ENCODE data around the gene TGFBI.
A peak's percentile ranks its signal among the peaks of the same experiment; 100 is the strongest.

The TGFBI gene

DNA sequence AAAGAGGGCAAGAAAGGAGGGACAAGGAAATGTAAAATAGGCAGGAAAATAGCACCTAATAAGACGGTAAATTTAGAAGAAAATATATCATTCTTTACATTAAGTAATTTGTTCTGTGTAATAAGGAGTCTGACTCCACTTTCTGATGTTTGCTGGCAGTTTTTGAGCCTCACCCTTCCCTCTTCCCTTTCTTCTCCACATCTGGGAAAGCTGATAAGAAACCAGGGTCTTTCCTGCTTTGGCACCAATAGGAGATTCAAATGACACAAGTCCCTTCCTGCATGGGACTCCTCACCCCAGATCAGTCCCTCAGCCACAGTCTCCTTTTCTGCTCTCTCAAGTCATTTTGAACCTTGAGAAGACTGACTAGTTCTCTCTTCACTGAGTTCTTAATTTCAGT is 42.8 kb upstream of the TGFBI start:
- no CpG with 5 or more reads among the region's 1 CpG for WGBS (ENCODE audit: extremely low coverage, insufficient coverage, insufficient read length)
- Histone ChIP-seq H3K27me3 (ENCODE audit: insufficient read depth, low read length) (no peaks in the 10 kb centered on the region), H3K36me3 (ENCODE audit: control insufficient read depth in 1 of 2, insufficient read depth in 2 of 2, low read length in 2 of 2) (no peaks in the 10 kb centered on the region), H3K4me2 (ENCODE audit: low read length) (no peak overlapping the region), H3K4ac (ENCODE audit: low read depth, low read length) (no peak overlapping the region), H3K9ac (ENCODE audit: low read length) (no peak overlapping the region), H2BK5ac (ENCODE audit: low read depth, low read length, poor library complexity) (no peak overlapping the region), H3K79me2 (ENCODE audit: control insufficient read depth, insufficient read depth, low read length, poor library complexity) (no peaks in the 10 kb centered on the region), H2BK120ac (ENCODE audit: insufficient read depth, low read length, poor library complexity) (no peak overlapping the region), H2BK12ac (ENCODE audit: low read length) (no peak overlapping the region), H2AK5ac (ENCODE audit: low read length) (no peak overlapping the region), H3K79me1 (ENCODE audit: low read length) (peaks cover 6% of the 10 kb centered on the region), H3K23ac (ENCODE audit: low read length) (no peak overlapping the region), H4K8ac (ENCODE audit: low read depth, low read length) (no peak overlapping the region), H2AFZ (ENCODE audit: insufficient read depth, low read length, poor library complexity) (no peak overlapping the region), H3K4me3 (ENCODE audit: low read depth, low read length) (no peak overlapping the region), H4K91ac (ENCODE audit: low read depth, low read length) (no peak overlapping the region), H3K4me1 (ENCODE audit: control insufficient read depth in 1 of 2, insufficient read depth in 2 of 2, low read length in 2 of 2) (no peaks in the 10 kb centered on the region), H3K27ac (ENCODE audit: low read depth, low read length) (no peak overlapping the region), H3K9me3 (ENCODE audit: insufficient read depth, low read depth, low read length) (peaks cover 2% of the 10 kb centered on the region), H3K18ac (ENCODE audit: low read length) (no peak overlapping the region), H3K14ac (ENCODE audit: low read length) (no peak overlapping the region), H4K12ac (ENCODE audit: low read depth, low read length) (no peak overlapping the region)
- no peak for DNase-seq

GRCh38 chr5:135986401-135986800 is 42.4 kb upstream of the TGFBI start:
- no peak overlapping the region for H3K18ac ChIP-seq (ENCODE audit: low read length)
- H3K27me3 ChIP-seq (ENCODE audit: insufficient read depth, low read length) = no peaks in the 10 kb centered on the region
- H4K8ac ChIP-seq (ENCODE audit: low read depth, low read length) = no peak overlapping the region
- peaks cover 2% of the 10 kb centered on the region for H3K9me3 ChIP-seq (ENCODE audit: insufficient read depth, low read depth, low read length)
- no peak overlapping the region for H2BK5ac ChIP-seq (ENCODE audit: low read depth, low read length, poor library complexity)
- H3K79me1 ChIP-seq (ENCODE audit: low read length) = peaks cover 11% of the 10 kb centered on the region
- no peak overlapping the region for H3K4me3 ChIP-seq (ENCODE audit: low read depth, low read length)
- no peak overlapping the region for H4K12ac ChIP-seq (ENCODE audit: low read depth, low read length)
- H2AFZ ChIP-seq (ENCODE audit: insufficient read depth, low read length, poor library complexity) = no peak overlapping the region
- no peak overlapping the region for H3K27ac ChIP-seq (ENCODE audit: low read depth, low read length)
- no peak overlapping the region for H3K4me2 ChIP-seq (ENCODE audit: low read length)
- no peaks in the 10 kb centered on the region for H3K79me2 ChIP-seq (ENCODE audit: control insufficient read depth, insufficient read depth, low read length, poor library complexity)
- H3K36me3 ChIP-seq (ENCODE audit: control insufficient read depth in 1 of 2, insufficient read depth in 2 of 2, low read length in 2 of 2) = no peaks in the 10 kb centered on the region
- no peak overlapping the region for H3K23ac ChIP-seq (ENCODE audit: low read length)
- H3K14ac ChIP-seq (ENCODE audit: low read length) = no peak overlapping the region
- no peaks in the 10 kb centered on the region for H3K4me1 ChIP-seq (ENCODE audit: control insufficient read depth in 1 of 2, insufficient read depth in 2 of 2, low read length in 2 of 2)
- no peak overlapping the region for H2AK5ac ChIP-seq (ENCODE audit: low read length)
- H2BK120ac ChIP-seq (ENCODE audit: insufficient read depth, low read length, poor library complexity) = no peak overlapping the region
- DNase-seq = no peak
- no peak overlapping the region for H3K9ac ChIP-seq (ENCODE audit: low read length)
- H4K91ac ChIP-seq (ENCODE audit: low read depth, low read length) = no peak overlapping the region
- H3K4ac ChIP-seq (ENCODE audit: low read depth, low read length) = no peak overlapping the region
- no peak overlapping the region for H2BK12ac ChIP-seq (ENCODE audit: low read length)
- no CpG with 5 or more reads among the region's 3 CpGs for WGBS (ENCODE audit: extremely low coverage, insufficient coverage, insufficient read length)

DNA sequence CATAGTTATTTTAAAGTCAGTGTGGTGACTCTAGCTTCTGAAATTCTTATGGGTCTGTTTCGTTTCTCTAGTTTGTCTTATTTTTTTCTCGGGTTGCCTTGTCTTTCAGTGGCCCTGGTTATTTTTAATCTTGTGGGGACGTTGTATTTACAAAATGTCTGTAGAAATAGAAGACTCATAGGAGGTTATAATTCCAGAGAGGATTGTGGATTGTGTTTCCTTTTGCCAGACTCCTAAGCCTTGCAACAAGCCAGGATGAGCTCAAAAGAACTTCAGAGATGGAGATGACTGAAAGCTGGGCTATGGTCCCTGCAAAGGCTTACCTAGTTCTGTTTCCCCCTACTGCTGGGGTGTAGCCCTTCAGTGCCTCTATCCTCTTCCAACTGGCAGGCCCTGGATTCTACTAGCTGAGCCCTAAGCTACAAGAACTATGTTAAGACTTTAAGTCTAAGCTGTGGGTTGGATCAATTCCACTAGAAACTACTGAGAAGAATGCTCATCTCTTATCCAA is 41.8 kb upstream of the TGFBI start:
- Histone ChIP-seq H4K91ac (ENCODE audit: low read depth, low read length) (no peak overlapping the region), H3K4me3 (ENCODE audit: low read depth, low read length) (no peak overlapping the region), H3K79me1 (ENCODE audit: low read length) (peaks cover 12% of the 10 kb centered on the region), H2BK5ac (ENCODE audit: low read depth, low read length, poor library complexity) (no peak overlapping the region), H3K4me2 (ENCODE audit: low read length) (no peak overlapping the region), H3K14ac (ENCODE audit: low read length) (no peak overlapping the region), H4K12ac (ENCODE audit: low read depth, low read length) (no peak overlapping the region), H2AFZ (ENCODE audit: insufficient read depth, low read length, poor library complexity) (no peak overlapping the region), H3K27me3 (ENCODE audit: insufficient read depth, low read length) (no peaks in the 10 kb centered on the region), H3K4ac (ENCODE audit: low read depth, low read length) (no peak overlapping the region), H2BK12ac (ENCODE audit: low read length) (peak overlapping the region; percentile 71), H3K79me2 (ENCODE audit: control insufficient read depth, insufficient read depth, low read length, poor library complexity) (no peaks in the 10 kb centered on the region), H3K9me3 (ENCODE audit: insufficient read depth, low read depth, low read length) (peaks cover 2% of the 10 kb centered on the region), H3K9ac (ENCODE audit: low read length) (no peak overlapping the region), H2AK5ac (ENCODE audit: low read length) (no peak overlapping the region), H3K36me3 (ENCODE audit: control insufficient read depth in 1 of 2, insufficient read depth in 2 of 2, low read length in 2 of 2) (no peaks in the 10 kb centered on the region), H2BK120ac (ENCODE audit: insufficient read depth, low read length, poor library complexity) (no peak overlapping the region), H3K4me1 (ENCODE audit: control insufficient read depth in 1 of 2, insufficient read depth in 2 of 2, low read length in 2 of 2) (no peaks in the 10 kb centered on the region), H3K23ac (ENCODE audit: low read length) (no peak overlapping the region), H4K8ac (ENCODE audit: low read depth, low read length) (no peak overlapping the region), H3K27ac (ENCODE audit: low read depth, low read length) (no peak overlapping the region), H3K18ac (ENCODE audit: low read length) (no peak overlapping the region)
- no peak for DNase-seq
- no CpG with 5 or more reads among the region's 3 CpGs for WGBS (ENCODE audit: extremely low coverage, insufficient coverage, insufficient read length)

DNA sequence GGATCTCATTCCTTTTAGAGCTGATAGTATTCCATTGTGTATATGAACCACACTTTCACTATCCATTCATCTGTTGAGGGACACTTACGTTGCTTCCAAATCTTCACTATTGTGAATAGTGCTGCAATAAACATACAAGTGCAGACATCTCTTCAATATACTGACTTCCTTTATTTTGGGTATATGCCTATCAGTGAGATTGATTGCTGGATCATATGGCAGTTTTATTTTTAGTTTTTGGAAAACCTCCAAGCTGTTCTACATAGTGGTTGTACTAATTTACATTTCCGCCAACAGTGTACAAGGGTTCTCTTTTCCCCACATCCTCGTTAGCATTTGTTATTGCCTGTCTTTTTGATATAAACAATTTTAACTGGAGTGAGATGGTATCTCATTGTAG is 40.2 kb upstream of the TGFBI start:
- H2AK5ac ChIP-seq (ENCODE audit: low read length) = no peak overlapping the region
- H3K4me3 ChIP-seq (ENCODE audit: low read depth, low read length) = no peak overlapping the region
- H2BK120ac ChIP-seq (ENCODE audit: insufficient read depth, low read length, poor library complexity) = no peak overlapping the region
- H3K4me1 ChIP-seq (ENCODE audit: control insufficient read depth in 1 of 2, insufficient read depth in 2 of 2, low read length in 2 of 2) = peaks cover 4 to 6% of the 10 kb centered on the region in 2 experiments
- H3K27me3 ChIP-seq (ENCODE audit: insufficient read depth, low read length) = no peaks in the 10 kb centered on the region
- H3K36me3 ChIP-seq (ENCODE audit: control insufficient read depth in 1 of 2, insufficient read depth in 2 of 2, low read length in 2 of 2) = no peaks in the 10 kb centered on the region
- H3K9ac ChIP-seq (ENCODE audit: low read length) = no peak overlapping the region
- peaks cover 5% of the 10 kb centered on the region for H3K79me2 ChIP-seq (ENCODE audit: control insufficient read depth, insufficient read depth, low read length, poor library complexity)
- H4K91ac ChIP-seq (ENCODE audit: low read depth, low read length) = no peak overlapping the region
- H3K18ac ChIP-seq (ENCODE audit: low read length) = no peak overlapping the region
- H3K9me3 ChIP-seq (ENCODE audit: insufficient read depth, low read depth, low read length) = peaks cover 2% of the 10 kb centered on the region
- no peak overlapping the region for H3K4me2 ChIP-seq (ENCODE audit: low read length)
- no peak overlapping the region for H3K23ac ChIP-seq (ENCODE audit: low read length)
- no peak overlapping the region for H3K14ac ChIP-seq (ENCODE audit: low read length)
- H2BK5ac ChIP-seq (ENCODE audit: low read depth, low read length, poor library complexity) = no peak overlapping the region
- no peak for DNase-seq
- H4K8ac ChIP-seq (ENCODE audit: low read depth, low read length) = no peak overlapping the region
- H3K79me1 ChIP-seq (ENCODE audit: low read length) = peaks cover 21% of the 10 kb centered on the region
- H3K27ac ChIP-seq (ENCODE audit: low read depth, low read length) = no peak overlapping the region
- WGBS (ENCODE audit: extremely low coverage, insufficient coverage, insufficient read length) = no CpG with 5 or more reads among the region's 3 CpGs
- H2AFZ ChIP-seq (ENCODE audit: insufficient read depth, low read length, poor library complexity) = no peak overlapping the region
- no peak overlapping the region for H3K4ac ChIP-seq (ENCODE audit: low read depth, low read length)
- no peak overlapping the region for H4K12ac ChIP-seq (ENCODE audit: low read depth, low read length)
- H2BK12ac ChIP-seq (ENCODE audit: low read length) = no peak overlapping the region
